Fibroblast of the aortic adventitia (primary cell): ENCODE data around the gene PPM1K. TPM values are rescaled to one million over a fixed set of nuclear protein-coding genes. Genes with fewer than 3 reads are reported as not detected.

Experiments
- DNase-seq: peaks from one replicate; pipeline ENCODE4 v3.0.0-alpha.2; 2010; ENCODE audit warnings: low read depth
- H3K4me3 ChIP-seq: 2 replicates; pipeline ENCODE4 v1.5.1; 2011; ENCODE audit warnings: low read depth, mild to moderate bottlenecking, control low read depth, low read length, moderate library complexity
- CTCF ChIP-seq: IDR thresholded peaks from 2 replicates; pipeline ENCODE4 v1.5.1; 2011; ENCODE audit warnings: mild to moderate bottlenecking, low read length, control low read depth, inconsistent platforms; ENCODE audit not compliant: insufficient read depth
- total RNA-seq: library from RNA; depleted of rRNA; stranded (reverse); fragments of >200 nt; gene quantifications from 2 replicates; pipeline ENCODE4 v1.2.3, GENCODE V29; 2012; ENCODE audit warnings: low replicate concordance

The PPM1K gene
- total RNA-seq, 1 donor, result 11.1 TPM

GRCh38 chr4:88240297-88240714, 44.1 kb downstream of the PPM1K start:
- DNase-seq, result no peak
- TF ChIP-seq CTCF, result no peak

GRCh38 chr4:88230969-88231771, 53.2 kb downstream of the PPM1K start:
- peak overlapping the region; percentile 46 for H3K4me3 ChIP-seq
- peak; percentile 39 for DNase-seq
- TF ChIP-seq CTCF, result no peak

More at GRCh38 chr4:88240297-88240714, 44.1 kb downstream of the PPM1K start:
- no peak overlapping the region for H3K4me3 ChIP-seq

- TF ChIP-seq CTCF, result no peak
- H3K4me3 ChIP-seq, result no peak overlapping the region
- no peak for DNase-seq
Observed at GRCh38 chr4:88230461-88230891, 53.9 kb downstream of the PPM1K start.

- TF ChIP-seq CTCF, result no peak
- DNase-seq, result no peak
- H3K4me3 ChIP-seq, result no peak overlapping the region
Observed at GRCh38 chr4:88227734-88228133, 56.6 kb downstream of the PPM1K start.

- DNase-seq, result no peak
- TF ChIP-seq CTCF, result no peak
- H3K4me3 ChIP-seq, result no peak overlapping the region
Observed at GRCh38 chr4:88226143-88226542, 58.2 kb downstream of the PPM1K start.

- peak; percentile 36 for DNase-seq
- TF ChIP-seq CTCF, result no peak
- H3K4me3 ChIP-seq, result no peak overlapping the region
Observed at GRCh38 chr4:88225232-88226105, 58.9 kb downstream of the PPM1K start.
